ENCODE results near the gene IFNGR1.
"Not testable (repeated sequence)": the region's sequence is repeated elsewhere in the genome, so short reads cannot be mapped to it uniquely, and the experiment has no call there.

IFNGR1 gene

DNA sequence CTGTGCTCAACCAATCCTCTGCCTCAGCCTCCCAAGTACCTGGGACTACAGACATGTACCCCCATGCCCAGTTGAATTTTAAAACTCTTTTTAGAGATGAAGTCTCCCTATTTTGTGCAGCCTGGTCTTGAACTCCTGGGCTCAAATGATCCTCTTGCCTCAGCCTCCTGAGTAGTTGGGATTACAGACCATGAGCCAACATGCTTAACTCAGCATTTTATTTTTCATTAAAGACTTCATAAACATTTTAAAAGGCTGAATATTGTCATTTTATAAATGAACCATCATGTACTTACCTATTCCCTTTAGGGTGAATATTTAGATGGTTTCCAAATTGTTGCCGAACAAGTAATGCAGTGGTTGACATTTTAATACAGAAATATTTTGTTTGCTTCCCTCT lies 16.5 kb upstream of the IFNGR1 start:
- no peak for DNase-seq

DNA sequence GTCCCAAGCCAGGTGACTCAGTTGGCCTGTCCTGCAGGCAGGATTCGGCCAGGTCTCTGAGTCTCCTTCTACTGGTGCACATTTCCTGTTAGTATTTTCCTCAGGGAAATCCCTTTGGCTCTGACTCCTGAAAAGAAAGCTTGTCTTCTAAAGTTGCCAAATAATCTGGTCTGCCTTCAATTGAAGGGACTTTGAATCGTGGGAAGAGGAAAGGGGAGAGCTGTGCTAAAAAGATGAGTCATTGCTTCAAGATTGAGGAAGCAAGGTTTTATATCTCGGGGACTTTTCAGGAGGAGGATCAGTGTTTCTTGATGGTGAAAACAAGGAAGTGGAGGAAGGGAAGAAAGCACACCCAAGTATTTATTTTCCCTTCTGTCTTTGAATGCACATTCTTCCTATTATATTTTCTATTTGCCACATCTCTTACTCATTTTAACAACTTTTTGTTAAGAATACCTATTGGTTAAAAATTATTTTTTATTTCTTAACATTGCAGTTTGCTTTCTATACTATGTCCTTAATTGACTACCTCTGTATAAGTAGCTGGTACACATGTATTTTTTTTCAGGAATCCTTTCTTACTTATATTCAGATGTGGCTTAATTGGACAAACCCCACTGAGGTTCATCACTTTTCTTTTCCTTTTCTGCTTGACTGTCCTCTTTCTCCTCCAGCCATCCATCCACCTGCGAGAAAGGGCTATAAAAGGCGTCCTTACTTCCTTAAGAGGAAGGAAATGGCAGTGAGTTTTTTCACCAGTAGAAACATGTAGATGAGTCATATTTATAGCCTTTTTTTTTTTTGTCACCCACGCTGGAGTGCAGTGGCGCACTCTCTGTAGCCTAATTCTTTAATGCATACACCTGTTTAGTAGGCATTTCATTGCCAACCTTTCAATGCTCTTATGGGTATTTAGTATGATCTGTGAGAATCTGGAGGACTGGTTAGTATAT lies 15.0 kb upstream of the IFNGR1 start:
- DNase-seq: peak; percentile 20

DNA sequence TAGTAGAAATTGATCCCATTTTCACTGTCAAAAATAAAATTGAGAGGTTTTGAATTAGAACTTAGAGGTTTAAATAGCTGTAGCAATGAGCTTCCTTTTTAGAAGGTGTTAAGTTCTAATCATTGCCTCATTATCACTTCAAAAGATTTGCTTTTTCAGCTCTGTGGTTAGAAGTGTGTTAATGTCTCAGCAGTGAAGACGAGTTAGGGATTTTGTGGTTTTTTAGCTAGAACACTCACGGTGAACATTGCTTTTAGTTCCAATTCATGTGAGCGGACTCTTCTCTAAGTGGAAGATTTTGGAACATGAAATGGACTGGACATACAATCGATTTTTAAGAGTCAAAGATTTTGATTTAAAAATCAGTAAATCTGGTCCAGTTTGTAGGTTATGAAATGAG lies 12.7 kb upstream of the IFNGR1 start:
- DNase-seq: no peak

DNA sequence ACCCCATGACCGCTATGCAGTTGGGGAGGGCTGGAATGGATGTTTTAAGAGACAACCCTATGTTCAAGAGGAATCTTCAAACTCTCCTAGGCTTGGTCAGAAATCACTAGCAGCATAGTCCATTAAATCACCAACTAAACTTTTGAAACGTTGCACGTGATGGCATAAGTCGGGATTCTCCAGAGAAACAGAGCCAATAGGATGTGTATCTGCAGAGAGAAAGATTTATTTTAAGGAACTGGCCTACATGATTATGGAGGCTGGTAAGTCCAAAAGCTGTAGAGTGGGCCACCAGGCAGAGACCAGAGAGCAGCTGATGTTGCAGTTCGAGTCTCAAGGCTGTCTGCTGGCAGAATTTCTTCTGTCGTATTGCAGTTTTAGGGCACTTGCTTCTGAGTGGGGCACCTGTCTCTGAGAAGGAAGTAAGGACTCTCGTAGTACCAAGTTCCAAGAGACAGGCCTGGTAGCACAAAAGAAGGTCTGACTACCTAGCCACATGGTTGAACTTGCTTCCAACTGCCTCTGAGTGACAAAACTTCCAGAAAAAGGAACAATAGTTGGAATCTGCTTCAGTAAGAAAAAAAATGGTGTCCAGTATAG lies 11.9 kb upstream of the IFNGR1 start:
- DNase-seq: no peak

DNA sequence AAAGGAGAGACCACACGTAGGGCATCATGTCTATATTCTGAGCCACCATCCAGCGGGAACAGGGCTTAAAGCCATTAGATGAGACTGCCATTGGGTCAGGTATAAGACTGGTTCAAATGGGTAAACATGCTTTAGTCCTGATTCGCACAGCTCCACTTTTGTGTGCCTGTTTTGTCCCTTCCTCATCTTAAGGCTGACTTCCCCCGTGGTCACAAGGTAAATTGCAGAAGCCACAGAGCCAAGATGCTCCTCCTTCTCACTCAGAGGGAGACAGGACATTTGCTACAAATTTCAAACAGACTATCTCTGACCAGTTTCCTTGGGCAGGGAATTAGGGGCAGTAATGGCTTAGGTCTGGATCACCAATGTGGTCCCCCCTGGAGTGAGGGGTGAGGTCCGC lies 11.4 kb upstream of the IFNGR1 start:
- no peak for DNase-seq

DNA sequence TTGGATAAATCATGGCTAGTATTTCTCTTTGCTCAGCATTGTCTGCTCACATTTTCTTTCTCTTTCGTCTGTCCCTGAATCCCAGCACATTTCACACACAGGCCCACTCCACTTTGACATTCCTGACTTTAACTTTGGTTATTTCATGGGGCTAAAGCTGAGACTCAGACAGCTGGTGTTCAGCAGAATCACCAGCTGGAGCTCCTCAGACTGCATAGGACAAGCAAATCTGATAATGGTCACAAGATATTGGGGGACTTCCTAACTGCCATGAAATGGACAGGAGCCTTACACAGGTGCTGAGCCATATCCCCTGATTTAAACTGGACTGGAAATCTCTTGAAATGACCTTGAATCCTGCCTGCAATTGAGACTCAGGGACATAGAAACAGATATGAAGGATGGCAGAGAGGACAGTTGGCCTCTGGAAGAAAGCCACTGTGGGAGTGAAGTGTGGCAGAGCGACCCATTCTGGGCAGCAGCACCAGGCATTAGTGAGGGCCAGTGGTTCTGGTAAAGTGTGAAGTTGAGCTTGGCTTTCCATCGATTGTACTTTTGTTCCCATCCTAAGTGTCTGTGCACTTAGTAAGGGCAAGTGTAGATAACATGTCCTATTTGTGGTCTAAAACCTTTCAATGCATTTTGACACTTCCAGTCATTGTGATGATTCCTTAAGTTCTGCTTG lies 10.0 kb upstream of the IFNGR1 start:
- no peak for DNase-seq

DNA sequence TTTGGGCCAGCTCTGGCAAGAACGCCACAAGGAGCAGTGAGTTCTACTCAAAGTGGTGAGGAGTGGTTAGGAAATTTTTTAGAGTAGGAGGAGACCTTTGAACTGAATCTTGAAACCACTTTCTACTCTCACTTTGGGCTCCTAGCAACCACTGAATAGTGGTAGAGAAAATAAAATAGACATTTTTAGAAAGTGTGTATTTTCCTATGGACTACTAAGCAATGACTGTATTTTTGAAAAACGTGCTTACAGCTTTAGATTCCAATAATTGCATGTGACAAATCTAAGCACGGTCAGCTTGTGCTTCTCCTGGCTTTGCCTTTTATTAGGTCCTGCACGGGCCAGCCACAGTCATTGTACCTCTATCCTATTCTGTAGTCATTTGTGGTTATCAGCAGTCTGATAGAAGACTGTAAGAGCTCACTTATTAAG lies 8.7 kb upstream of the IFNGR1 start:
- DNase-seq: no peak

DNA sequence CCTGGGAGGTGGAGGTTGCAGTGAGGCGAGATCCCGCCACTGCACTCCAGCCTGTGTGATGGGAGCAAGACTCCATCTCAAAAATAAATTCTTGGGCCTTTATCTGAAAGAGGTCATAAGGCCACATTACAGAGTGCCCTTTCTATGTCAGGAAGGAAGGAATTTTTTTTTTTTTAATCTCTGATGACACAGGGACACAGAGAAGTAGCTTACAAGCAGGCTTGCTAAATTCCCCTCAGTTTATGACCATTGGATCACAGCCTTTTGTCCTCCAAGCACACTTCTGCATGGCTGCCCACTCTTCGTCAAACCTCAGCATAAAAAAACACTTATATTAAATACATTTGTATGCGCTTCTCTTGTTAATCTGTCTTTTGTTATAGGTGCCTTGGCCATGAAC lies 7.5 kb upstream of the IFNGR1 start:
- no peak for DNase-seq

DNA sequence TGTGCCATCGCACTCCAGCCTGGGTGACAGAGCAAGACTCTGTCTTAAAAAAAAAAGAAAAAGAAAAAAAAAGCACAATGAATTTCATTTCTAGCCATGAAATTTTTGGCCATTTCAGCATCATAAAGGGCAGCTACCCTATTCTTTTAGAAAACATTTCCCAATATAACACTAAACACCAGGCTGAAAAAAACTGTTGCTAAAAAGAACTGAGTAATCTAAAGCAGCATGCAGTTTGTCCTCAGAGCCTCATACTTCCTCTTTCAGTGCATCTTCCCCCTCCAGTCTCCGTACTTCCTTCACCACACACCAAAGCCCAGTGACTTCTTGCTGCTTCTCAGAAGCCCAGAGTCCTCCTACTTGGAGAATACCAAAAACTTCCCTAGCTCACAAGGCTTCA lies 5.6 kb upstream of the IFNGR1 start:
- no peak for DNase-seq

DNA sequence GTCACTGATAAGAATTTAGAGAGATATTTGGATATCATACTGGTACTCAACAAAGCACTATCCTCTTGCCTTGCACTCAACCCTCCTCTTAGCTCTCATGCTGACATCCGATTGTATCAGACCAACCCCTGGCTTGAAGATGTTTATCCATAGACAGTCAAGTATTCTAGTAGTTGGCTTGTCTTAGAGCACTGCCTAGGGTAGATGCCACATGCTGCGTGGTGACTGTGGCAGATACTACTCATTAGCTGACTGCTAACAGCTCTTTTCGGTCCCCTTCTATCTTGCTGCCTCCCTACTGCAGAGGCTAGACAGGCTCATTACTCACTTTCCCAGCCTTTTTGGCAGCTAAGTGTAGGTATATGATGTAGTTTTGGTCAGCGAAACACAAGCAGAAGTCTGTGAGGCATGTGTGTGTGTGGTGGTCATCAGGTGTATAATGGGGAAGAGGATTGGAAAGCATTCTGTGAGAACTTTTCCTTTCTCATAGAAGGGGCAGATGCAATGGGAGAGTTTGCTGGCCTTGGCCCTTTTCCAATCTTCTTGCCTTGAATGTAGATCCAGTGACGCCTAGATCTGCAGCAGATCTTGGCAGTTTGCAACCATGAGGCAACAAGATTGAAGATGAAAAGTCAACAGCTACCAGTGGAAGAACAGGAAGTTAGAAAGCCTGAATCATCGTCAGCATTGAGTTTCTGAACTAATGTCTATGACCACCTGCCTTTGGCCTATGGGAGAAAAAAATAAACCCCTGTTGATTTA lies 4.4 kb upstream of the IFNGR1 start:
- DNase-seq: no peak

DNA sequence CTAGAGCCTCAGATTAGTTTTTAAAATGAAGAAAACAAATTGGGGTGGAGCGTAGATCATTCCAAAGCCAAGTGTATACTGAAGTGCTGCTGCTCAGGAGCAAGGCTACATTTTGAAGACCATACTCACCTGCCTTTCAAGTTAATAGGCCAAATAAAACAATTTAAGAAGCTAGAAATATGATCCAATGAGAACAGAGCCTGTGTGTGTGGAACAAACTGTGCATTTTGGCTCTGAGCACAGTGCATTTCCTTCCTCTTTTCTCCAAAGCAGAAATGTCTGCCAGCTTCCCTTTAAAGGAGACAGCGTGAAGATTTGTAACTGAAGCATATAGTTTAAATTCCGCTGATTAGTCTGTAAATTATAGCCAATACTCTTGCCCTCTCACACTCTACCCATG lies 3.2 kb upstream of the IFNGR1 start:
- DNase-seq: no peak

DNA sequence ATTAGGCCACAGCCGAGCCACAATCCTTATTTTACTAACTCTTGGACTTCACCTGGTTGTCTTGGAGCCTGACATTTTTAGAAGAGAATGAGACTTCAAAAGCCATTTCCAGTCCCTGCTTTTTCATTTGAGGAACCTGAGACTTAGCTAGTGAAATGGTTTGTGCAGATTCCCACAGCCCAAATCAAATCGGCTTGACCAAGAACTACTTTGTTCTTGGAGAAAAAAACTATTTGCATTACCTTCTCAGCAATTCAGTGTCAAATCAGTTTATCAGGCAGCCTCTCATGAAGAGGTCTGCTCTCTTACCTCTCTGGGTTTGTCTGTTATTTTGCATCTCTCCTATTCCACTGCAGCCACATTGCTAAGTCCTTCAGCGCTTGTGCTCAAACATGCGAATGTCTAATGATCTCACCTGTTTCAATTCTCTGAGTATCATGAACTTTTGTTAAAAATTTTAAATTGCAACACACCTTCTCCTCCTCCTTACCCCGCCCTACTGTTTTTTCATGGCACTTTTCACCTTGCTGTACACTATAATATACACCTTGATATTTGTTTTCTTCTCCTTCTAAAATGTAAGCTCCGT lies 573 bp upstream of the IFNGR1 start:
- no peak for DNase-seq

DNA sequence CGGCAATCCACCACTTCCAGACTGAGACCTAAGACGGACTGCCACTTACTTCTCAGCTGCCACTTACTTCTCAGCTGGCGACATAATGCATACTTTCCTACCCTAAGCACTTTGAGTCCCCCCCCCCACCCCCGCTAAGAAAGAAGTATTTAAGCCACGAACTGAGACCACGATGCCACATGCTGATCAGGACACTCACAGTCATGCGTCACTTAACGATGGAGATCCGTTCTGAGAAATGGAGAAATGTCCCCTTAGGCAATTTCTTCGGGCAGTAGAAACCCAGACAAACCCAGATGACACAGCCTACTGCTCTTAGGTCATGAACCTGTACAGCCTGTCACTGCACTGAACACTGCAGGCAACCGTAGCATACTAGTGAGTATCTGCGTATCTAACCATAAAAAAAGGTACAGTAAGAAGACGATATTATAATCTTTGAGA lies 690 bp downstream of the IFNGR1 start:
- no peak for DNase-seq

DNA sequence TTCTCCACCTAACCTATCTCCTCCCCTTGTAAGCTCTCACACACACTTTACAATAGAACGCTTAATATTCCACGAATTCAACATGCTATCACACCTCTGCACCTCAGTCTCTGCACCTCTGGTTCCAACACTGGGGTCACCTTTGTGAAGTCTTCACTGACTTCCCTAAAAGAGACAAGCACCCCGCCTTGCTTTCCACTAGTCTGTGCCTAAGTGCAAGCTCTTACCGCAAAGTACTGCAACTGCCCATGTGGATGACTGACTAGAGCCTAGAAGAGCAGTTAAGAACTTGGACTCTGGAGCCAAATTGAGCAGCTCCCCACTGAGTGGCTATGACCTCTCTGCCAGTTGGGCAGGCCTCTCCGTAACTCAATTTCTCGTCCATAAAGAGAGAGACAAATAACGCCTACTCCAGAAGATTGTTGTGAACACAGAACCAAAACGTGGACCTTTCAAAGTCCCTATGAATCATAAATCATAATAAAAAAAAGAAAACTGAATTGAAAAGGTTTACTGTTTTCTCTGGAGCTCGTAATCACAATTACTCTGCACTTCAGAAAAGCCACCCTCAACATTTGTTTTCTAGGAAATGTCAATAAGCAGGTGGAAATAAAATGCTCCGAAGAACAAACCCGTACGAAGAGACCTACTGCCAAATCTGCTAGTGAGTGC lies 1.2 kb downstream of the IFNGR1 start:
- peak; percentile 5 for DNase-seq

DNA sequence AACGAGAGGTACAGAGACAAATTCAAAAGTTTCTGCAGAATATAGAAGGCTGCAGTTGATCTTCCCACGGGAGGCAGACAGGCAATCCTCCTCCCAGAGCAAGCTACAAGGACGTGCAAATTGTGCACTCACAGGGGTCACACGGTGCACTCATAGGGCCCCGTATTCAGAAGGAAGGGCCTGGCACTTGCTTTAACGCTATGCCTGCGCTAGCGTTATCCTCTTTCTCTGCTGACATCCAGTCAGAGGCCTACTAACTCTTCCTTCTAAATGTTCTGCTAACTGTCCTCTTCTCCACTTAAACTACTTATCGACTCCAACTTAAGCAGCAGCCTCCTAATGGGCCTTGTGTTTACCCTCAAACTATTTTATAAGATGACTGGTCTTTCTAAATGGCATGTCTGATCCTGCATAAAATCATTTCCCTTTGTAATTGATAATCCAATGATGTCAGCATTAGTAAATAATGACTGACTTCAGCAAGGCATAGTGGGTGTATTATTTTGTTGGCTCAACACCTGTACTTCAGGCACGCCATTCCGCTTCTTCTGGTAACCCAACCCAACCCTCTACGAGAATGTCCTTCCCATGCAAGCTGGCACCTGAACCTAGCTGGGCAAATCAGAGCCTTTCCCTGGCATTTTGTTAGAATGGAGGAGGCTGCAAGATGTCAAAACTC lies 2.2 kb downstream of the IFNGR1 start:
- no peak for DNase-seq

DNA sequence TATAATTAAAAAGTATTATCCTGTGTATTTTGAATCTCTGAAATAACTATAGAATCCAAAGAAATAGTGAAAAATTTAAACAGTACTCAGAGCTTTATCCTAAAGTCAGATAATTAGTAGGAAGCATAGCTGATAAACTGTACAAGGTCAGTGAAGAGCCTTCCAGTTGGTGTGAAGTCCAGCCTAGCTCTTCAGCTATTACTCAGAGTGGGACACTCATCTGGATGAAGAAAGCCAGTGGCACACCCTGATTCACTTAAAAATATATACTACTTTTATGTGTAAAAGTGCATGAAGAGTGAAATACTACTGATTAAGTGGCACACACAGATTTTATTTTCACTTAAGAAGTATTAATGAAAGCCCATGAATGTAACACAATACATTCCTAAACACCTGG lies 3.1 kb downstream of the IFNGR1 start:
- DNase-seq: no peak

DNA sequence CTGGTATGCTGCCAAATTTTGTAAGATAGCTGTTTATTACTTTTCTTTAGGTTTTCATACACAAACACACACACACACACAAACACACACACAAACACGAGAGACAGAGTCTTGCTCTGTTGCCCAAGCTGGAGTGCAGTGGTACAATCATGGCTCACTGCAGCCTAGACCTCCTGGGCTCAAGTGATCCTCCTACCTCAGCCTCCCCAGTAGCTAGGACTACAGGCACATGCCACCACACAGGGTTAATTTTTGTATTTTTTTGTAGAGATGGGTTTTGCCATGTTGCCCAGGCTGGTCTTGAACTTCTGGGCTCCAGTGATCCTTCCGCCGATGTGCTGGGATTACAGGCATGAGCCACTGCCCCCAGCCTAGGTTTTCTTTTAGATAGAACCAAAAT lies 3.6 kb downstream of the IFNGR1 start:
- DNase-seq: not testable (repeated sequence)

DNA sequence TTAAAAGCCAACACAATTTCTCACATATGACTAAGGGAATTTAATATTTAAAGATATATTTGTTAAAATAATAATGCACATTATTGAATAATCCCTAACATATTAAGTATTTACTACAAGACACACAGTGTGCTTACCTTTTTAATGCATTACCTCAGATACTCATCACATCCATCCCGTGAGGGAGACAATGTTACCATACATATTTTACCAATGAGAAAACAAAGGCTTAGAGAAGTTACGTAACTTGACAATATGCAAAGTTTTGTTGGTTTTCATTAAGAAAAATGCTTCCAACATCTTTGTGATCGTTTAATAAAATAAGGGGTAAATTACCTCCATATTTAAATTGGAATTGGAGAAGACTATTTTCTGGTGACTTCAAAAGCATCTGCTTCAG lies 4.3 kb downstream of the IFNGR1 start:
- no peak for DNase-seq

DNA sequence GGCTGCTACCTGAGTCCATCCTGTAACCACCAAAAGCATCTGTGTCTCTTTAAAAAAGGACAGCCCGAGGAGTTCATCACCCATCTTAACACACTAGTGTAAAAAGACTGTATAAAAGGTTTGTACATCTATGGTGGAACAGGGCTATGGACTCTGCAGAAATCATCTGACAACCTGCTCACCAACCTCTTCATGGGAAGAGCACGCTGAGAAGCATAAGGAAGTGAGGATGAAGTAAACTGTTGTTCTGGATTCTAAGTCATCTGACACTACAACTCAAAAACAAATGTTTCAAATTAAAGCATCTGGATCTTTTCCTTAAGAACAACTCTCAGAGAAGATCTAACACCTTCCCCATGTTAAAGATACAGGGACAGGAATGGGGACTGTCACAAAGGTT lies 5.4 kb downstream of the IFNGR1 start:
- no peak for DNase-seq

DNA sequence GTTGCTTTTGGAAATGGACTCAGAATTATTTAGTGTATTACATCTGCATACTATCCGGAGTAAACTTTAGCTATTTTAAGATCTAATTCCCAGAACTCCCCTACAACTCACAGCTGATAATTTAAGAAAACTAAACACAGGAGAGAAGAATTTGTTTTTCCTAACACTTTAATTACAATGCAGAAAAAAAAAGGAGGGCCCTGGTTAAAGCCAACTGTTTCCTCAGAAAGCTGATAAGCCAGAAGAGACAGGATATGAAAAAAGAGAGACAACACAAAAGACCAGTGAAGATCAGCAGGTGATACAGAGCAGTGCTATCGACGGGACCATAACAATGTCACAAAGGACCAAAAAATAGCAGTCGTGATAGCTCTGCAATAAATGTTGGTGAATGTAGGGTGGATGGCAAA lies 5.8 kb downstream of the IFNGR1 start:
- no peak for DNase-seq

DNA sequence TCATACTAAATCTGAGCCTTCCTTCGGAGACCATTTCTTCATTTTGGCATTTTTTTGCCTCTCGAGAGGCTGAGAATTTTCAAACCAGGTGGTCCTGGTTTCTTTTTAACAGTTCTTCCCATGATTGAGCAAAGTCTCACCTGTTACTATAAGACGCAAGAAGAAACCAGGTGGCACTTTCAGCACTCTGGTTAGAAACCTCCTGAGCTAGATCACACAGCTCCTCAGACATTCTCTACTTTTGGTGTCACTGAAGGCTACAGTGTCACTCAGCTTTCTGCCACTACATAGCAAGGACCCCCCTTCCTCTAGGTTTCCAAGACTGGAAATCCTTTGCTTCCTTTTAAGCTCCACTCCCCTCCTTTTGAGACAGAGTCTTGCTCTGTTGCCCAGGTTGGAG lies 7.3 kb downstream of the IFNGR1 start:
- DNase-seq: no peak

DNA sequence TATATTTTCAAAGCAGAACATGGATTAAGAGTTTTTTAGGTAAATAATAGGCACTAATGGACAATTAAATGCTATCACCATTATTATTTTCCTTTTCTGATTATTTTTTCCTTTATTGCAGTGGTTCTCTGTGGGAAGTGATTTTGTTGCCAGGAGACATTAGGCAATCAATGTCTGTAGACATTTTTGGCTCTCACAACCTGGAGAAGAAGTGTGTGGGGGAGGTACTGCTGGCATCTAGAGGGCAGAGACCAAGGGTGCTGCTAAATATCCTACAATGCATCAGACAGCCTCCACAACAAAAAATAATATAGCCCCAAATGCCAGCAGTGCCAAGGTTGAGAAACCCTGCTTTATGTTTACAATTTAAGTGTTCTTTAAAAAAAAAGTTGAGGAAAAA lies 8.3 kb downstream of the IFNGR1 start:
- DNase-seq: no peak
